Fibroblast of the aortic adventitia (primary cell): ENCODE measurements around the gene EIF4E2. TPM values are rescaled to one million over a fixed set of nuclear protein-coding genes. Genes with fewer than 3 reads are reported as not detected.

Source experiments
- DNase-seq: peaks from one replicate; pipeline ENCODE4 v3.0.0-alpha.2; 2010; ENCODE audit warnings: low read depth
- H3K4me3 ChIP-seq: 2 replicates; pipeline ENCODE4 v1.5.1; 2011; ENCODE audit warnings: low read depth, mild to moderate bottlenecking, control low read depth, low read length, moderate library complexity
- total RNA-seq: library from RNA; depleted of rRNA; stranded (reverse); fragments of >200 nt; gene quantifications from 2 replicates; pipeline ENCODE4 v1.2.3, GENCODE V29; 2012; ENCODE audit warnings: low replicate concordance
- TF ChIP-seq, protein P1 (sequence below): IDR thresholded peaks from 2 replicates; pipeline ENCODE4 v1.5.1; 2011; ENCODE audit warnings: mild to moderate bottlenecking, low read length, control low read depth, inconsistent platforms; ENCODE audit not compliant: insufficient read depth

Gene EIF4E2, protein sequence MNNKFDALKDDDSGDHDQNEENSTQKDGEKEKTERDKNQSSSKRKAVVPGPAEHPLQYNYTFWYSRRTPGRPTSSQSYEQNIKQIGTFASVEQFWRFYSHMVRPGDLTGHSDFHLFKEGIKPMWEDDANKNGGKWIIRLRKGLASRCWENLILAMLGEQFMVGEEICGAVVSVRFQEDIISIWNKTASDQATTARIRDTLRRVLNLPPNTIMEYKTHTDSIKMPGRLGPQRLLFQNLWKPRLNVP
- 49.1 and 72.6 TPM in 2 replicates for total RNA-seq

DNA sequence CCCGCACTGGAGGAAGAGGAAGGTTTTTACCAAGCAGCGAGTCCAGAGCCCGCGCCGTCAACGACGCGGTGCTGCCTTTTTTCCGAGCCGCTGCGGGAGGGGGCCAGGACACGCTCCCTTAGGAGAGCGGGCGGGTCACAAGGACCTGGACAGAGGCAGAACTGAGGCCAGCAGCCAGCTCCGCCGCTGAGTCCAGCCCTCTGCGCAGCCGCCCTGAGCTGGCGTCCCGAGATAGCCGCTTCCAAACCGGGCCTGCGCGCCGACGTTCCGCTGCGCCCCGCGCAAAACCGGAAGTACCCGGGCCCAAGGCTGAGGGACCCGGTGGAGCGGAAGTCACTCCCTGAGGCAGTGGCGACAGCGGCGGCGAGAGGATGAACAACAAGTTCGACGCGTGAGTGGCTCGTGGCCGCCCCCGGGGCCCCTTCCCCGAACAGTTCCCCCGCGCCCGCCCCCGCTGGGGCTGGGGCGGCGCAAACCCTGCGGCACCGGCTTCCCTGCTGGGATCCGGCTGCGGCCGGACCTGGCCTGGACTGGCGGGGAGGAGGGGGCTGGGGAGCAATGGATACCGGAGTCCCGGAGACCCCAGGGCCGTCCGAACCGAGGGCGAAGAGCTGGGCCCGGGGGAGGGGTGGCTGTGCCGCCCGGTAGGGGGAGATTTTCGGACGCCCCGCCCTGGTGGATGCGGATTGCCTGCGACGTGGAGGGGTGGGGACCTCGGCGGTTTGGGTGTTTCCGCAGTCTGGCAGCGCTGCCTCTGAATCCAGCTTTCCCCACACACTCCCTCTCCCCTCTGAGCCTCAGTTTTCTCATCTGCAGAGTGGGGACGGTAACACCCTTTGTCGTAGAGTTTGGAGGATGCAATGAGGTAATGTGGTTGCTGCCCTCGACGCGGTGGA lies at the start of gene EIF4E2, which contains the start of gene TIGD1:
EIF4E2 (plus strand) TSS at position 336 of the 896 bp plus-strand sequence; CDS start at position 372, 36 bp downstream.
TIGD1 (minus strand) TSS at position 204 of the 896 bp plus-strand sequence. CDS start 675 bp downstream, outside the sequence.
- TF ChIP-seq, protein P1, sequence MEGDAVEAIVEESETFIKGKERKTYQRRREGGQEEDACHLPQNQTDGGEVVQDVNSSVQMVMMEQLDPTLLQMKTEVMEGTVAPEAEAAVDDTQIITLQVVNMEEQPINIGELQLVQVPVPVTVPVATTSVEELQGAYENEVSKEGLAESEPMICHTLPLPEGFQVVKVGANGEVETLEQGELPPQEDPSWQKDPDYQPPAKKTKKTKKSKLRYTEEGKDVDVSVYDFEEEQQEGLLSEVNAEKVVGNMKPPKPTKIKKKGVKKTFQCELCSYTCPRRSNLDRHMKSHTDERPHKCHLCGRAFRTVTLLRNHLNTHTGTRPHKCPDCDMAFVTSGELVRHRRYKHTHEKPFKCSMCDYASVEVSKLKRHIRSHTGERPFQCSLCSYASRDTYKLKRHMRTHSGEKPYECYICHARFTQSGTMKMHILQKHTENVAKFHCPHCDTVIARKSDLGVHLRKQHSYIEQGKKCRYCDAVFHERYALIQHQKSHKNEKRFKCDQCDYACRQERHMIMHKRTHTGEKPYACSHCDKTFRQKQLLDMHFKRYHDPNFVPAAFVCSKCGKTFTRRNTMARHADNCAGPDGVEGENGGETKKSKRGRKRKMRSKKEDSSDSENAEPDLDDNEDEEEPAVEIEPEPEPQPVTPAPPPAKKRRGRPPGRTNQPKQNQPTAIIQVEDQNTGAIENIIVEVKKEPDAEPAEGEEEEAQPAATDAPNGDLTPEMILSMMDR: peak; percentile 33
- H3K4me3 ChIP-seq: peak within 1 kb of the TSS; percentile 95
- DNase-seq: peak; percentile 91

DNA sequence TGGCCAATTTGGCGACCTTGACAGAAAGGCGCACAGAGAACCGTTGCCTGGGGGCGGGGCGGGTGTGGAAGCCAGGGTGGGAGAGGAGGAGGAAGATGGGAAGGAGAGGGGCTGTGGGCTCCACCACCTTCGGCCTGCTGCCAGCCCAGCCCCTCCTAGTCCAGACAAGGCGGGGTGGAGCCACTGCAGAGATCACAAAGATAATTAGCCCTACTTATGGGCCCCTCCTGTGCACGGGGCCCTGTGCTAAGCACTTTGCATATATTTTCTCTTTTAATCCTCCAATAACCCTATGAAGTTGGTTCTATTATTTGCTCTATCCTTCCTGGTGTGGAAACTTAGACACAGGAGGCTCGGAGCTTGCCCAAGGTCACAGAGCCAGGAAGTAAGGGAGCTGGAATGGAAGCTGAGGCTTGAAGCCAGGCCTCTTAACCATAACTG lies 49.1 kb upstream of the EIF4E2 start:
- no peak overlapping the region for H3K4me3 ChIP-seq
- TF ChIP-seq, protein P1: no peak
- DNase-seq: no peak

DNA sequence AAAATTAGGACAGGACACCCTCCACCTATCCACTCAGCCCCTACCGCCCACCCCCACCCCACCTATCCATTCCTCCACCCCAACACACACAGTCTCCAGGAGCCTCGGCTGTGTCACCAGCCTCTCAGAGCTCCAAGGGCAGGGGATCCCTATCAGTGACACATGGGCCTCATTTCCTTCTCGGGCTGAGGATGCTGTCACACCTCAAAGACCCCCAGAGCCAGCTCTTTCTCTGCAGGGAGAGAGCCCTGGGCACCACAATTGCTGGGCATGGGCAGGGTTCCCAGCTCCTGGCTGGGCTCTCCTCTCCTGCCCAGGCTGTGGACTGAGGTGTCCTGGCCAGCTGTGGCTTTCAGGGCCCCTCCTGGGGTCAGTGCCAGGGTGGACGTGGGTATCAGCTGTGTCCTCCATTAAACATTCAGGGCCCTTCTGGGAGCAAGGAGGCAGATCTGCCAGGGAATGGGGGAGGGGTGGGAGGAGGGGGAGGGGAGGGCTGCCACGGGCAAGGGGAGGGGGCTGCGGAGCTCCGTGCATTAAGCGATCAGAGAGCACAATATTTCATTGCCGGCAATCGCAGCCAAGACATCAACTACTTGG lies 48.6 kb upstream of the EIF4E2 start:
- no peak overlapping the region for H3K4me3 ChIP-seq
- DNase-seq: no peak
- TF ChIP-seq, protein P1: no peak

DNA sequence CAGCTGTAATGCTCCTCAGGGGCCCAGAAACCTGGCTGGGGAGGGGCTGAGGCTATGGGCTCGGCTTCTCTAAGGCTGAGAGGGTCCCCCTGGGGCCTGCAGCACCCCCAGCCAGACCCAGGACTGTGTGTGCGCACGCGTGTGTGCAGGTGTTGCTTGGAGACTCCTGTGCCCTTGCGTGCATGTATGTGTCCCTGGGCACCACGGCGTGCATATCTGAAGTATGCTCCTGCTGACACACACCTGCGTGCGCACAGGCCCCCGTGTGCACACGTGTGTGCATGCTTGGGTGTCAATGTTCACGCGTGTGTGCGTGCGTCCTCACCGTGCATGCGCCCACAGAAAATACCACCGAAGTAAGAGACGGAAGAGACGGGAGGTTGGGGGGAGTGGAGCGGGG lies 48.0 kb upstream of the EIF4E2 start:
- TF ChIP-seq, protein P1: no peak
- DNase-seq: peak; percentile 2
- no peak overlapping the region for H3K4me3 ChIP-seq

DNA sequence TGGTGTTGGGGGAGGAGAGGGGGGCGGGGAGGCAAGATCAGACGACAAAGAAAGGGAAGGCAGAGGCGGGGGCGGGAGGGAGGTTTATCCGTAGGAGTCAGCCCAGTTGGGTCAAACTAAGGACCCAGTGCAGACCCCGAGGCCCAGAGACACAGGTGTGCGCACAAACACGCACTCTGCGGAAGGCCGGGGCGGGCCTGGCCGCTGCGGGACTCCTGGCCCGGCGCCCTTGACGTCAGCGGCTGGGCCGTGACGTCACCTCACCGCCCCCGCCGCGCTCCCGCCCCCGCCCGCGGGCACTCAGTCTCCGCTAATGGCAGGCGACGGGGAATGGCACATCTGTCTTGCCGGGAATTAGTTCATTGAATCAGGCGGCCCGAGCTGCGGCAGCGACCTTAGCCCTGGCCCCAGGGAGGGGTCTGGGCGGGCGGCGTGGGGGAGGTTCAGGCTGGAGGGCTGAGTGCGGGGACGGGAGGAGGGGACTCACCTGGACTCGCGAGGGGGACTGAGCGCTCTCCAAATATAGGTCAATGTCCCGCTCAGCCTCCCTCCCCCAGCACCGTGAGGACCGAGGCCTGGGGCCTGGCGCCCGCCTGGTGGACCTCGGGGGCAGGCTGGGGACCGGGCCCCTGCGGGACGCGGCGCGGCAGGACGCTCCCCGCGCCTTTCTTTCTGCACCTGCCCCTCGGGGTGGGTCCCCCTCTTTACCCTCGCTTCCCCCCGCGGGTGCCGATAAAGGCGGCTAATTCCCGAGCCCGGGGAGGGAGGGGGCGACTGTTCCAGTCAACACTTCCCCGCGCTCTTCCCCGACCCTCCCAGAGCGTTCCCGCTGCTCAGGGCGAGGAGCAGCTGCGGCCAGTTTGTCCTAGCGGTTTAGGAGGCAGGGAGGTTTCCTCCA lies 47.3 kb upstream of the EIF4E2 start:
- TF ChIP-seq, protein P1: no peak
- peak; percentile 24 for DNase-seq
- no peak overlapping the region for H3K4me3 ChIP-seq
